ENCODE results near the gene RBPJ. TPM values are rescaled to one million over a fixed set of nuclear protein-coding genes. Genes with fewer than 3 reads are reported as not detected.

Gene RBPJ
- polyA plus RNA-seq, 1 donor, result 69.8 TPM

GRCh38 chr4:26459756-26460530 is 139.1 kb downstream of the RBPJ start:
- DNase-seq (ENCODE audit: low read depth), result no peak

- peak; percentile 29 for DNase-seq (ENCODE audit: low read depth)
Observed at GRCh38 chr4:26462874-26463273, 142.1 kb downstream of the RBPJ start.

- DNase-seq (ENCODE audit: low read depth), result no peak
Observed at GRCh38 chr4:26463386-26463785, 142.6 kb downstream of the RBPJ start.

DNA sequence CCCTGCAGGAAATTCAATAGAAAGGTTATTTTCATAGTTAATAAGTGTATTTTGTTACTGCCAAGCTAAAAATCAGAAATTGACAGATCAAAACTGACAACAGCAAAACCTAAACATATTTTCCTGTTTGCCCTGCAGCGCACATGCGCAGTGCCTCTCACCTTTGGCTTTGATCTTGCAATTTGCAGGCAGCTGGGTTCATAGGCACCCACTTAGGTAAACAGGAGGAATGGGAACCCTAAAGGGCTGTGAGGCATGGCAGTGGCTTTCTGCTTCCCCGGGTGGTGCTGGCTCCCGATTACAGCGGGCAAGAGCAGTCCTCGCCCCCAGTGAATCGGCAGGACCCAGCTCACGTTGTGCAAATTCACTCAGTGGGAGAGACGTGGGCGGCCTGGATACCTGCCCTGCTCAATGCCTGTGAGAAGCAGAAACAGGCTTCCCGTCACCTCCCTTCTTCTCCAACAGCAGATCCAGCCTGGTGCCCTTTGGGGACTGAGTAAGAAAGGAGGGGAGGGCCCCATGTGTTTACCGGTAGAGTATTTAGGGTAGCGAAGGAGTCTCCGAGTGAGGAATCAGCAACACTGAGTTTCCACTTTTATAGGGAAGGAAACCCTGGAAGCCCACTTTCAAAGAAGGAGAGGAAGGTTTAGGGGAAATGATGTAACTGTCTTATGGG is 143.7 kb downstream of the RBPJ start:
- DNase-seq (ENCODE audit: low read depth), result no peak

- DNase-seq (ENCODE audit: low read depth), result no peak
Observed at GRCh38 chr4:26466578-26467270, 145.9 kb downstream of the RBPJ start.

DNA sequence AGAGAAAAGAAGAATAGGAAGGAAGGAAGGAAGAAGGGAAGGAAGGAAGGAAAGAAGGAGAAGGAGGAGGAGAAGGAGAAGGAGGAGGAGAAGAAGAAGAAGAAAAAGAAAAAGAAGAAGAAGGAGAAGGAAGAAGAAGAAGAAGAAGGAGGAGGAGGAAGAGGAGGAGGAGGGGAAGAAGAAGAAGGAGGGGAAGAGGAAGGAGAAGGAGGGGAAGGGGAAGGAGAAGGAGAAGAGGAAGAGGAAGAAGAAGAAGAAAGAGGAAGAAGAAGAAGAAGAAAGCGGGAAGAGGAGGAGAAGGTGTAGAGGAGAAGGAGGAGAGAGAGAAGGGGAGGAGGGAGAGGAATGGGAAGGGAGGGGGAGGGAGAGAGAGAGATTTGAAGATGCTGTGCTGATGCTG is 146.9 kb downstream of the RBPJ start:
- no peak for DNase-seq (ENCODE audit: low read depth)

GRCh38 chr4:26468283-26468949 is 147.6 kb downstream of the RBPJ start:
- no peak for DNase-seq (ENCODE audit: low read depth)

- no peak for DNase-seq (ENCODE audit: low read depth)
Observed at GRCh38 chr4:26468977-26469376, 148.2 kb downstream of the RBPJ start.

GRCh38 chr4:26471890-26472289 is 151.1 kb downstream of the RBPJ start:
- no peak for DNase-seq (ENCODE audit: low read depth)

- DNase-seq (ENCODE audit: low read depth), result no peak
Observed at GRCh38 chr4:26473893-26474292, 153.1 kb downstream of the RBPJ start.

DNA sequence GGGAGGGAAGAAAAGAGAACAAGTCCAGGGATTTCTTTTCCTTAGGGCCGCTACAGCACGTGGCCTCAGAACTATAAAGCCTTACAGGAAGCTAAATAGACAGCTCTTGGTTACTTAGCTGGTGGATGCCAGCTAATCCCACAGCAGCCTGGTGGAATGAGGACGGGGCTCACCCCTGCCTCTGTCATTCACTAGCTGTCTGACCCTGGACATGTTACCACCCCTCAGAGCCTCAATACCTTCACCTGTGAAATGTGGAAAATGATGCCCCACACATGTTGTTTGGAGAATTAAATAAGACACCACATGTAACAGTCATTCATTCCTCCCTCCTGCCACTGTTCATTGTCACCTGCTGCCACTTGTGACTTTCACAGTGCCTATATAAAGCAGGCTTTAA is 153.7 kb downstream of the RBPJ start:
- no peak for DNase-seq (ENCODE audit: low read depth)

- DNase-seq (ENCODE audit: low read depth), result no peak
Observed at GRCh38 chr4:26475716-26476115, 154.9 kb downstream of the RBPJ start.

- DNase-seq (ENCODE audit: low read depth), result no peak
Observed at GRCh38 chr4:26476545-26476944, 155.7 kb downstream of the RBPJ start.

GRCh38 chr4:26478330-26478729 is 157.5 kb downstream of the RBPJ start:
- no peak for DNase-seq (ENCODE audit: low read depth)

DNA sequence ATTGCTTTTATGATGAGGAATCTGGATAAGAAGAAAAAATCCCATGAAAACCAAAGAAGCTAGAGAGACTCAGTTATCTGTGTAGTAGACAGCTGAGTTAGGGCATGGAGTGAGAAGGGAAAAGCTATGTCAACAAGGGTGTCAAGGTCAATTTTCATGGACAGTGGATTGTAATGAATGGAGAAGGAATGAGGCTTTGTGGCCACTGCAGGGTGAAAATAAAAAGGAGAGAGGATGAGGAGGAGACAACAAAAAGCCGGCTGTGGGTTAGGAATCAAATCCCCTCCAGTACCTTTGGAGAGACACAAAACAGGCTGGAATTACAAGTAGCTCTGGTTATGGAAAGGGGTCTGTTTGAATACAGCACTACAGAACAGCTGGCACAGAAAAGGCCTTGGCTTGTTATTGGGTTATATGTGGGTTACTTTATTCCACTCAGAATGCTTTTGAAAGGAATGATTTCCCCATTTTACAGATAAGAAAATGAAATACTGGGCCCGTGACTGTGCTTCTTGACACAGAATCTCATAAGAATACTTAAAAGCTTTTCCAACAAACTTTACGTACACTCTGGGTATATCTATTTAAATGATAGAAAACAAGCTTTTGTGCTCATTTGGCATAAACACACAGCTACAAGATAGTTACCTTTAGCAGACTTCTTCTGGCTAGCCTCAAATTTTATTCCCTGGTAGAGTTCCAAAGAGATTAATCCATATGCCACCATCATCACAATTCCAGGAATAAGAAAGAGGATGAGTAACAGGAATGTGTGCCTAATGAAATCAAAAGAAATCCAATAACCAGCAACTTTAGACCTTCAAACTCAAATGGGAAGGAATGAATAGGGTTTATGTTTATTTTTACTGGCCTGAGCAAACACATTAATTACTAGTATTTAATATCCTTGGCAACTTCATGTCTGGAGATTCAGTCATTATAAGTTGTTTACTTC is 162.0 kb downstream of the RBPJ start:
- DNase-seq (ENCODE audit: low read depth), result no peak

GRCh38 chr4:26484032-26484515 is 163.3 kb downstream of the RBPJ start:
- no peak for DNase-seq (ENCODE audit: low read depth)

DNA sequence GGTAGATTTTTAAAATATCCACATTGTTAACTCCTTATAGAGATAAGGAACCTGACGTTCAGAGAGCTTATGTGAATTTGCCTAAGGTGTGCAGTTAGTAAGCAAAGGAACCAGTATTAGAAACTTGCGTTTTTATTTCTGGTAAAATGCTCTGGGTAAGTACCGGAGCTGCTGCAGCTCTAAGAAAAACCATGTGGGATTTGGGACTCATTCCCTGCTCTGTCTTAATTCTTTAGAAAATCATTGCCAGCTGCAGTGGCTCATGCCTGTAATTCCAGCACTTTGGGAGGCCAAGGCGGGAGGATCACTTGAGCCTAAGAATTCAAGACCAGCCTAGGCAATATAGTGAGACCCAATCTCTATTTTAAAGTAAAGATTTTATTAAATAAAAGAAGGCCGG is 163.7 kb downstream of the RBPJ start:
- DNase-seq (ENCODE audit: low read depth), result no peak

Measured in forelimb muscle (tissue), 1 donor.